ENCODE data around the gene MRPL57. TPM values are rescaled to one million over a fixed set of nuclear protein-coding genes. Genes with fewer than 3 reads are reported as not detected.
A peak's percentile ranks its signal among the peaks of the same experiment; 100 is the strongest.
"Not testable (repeated sequence)": the region's sequence is repeated elsewhere in the genome, so short reads cannot be mapped to it uniquely, and the experiment has no call there.

Gene MRPL57
- total RNA-seq, 2 experiments from 2014 or later = 10.0 to 10.5 TPM

- Histone ChIP-seq H3K27me3 (ENCODE audit: control insufficient read depth in 1 of 2, insufficient read depth in 2 of 2, low read length in 2 of 2) (no peaks in the 10 kb centered on the region), H3K4me1 (ENCODE audit: insufficient read depth, low read length) (peaks cover 5% of the 10 kb centered on the region), H3K9me3 (ENCODE audit: control insufficient read depth in 1 of 2, insufficient read depth in 1 of 2, low read length in 2 of 2) (no peaks in the 10 kb centered on the region), H3K4me3 (ENCODE audit: low read length) (no peak overlapping the region), H3K27ac (ENCODE audit: low read depth in 1 of 2, low read length in 2 of 2) (no peak overlapping the region), H3K36me3 (ENCODE audit: insufficient read depth, low read length) (no peaks in the 10 kb centered on the region)
- H3K4me3 Mint-ChIP-seq = no peak overlapping the region
- H3K4me1 Mint-ChIP-seq (ENCODE audit: low read depth) = peaks cover 16% of the 10 kb centered on the region
- H3K36me3 Mint-ChIP-seq (ENCODE audit: low read depth) = no peaks in the 10 kb centered on the region
- no peak for ATAC-seq (ENCODE audit: poor library complexity)
- H3K27me3 Mint-ChIP-seq = peaks cover 4% of the 10 kb centered on the region
- DNase-seq = peak in 1 of 14 experiments; percentile 40
- POLR2A ChIA-PET = interaction anchor here (0.9 kb wide), 1 partner anchor 41 kb away, joined by 4 read pairs; the partner anchor contains the start of genes MRPL57 and SKA3
- peaks cover 7% of the 10 kb centered on the region for H3K9me3 Mint-ChIP-seq
- TF ChIP-seq, protein P1, sequence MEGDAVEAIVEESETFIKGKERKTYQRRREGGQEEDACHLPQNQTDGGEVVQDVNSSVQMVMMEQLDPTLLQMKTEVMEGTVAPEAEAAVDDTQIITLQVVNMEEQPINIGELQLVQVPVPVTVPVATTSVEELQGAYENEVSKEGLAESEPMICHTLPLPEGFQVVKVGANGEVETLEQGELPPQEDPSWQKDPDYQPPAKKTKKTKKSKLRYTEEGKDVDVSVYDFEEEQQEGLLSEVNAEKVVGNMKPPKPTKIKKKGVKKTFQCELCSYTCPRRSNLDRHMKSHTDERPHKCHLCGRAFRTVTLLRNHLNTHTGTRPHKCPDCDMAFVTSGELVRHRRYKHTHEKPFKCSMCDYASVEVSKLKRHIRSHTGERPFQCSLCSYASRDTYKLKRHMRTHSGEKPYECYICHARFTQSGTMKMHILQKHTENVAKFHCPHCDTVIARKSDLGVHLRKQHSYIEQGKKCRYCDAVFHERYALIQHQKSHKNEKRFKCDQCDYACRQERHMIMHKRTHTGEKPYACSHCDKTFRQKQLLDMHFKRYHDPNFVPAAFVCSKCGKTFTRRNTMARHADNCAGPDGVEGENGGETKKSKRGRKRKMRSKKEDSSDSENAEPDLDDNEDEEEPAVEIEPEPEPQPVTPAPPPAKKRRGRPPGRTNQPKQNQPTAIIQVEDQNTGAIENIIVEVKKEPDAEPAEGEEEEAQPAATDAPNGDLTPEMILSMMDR (IDR thresholded peaks at IDR 0.05) = no peak
- CTCF ChIA-PET = no interaction called here
- intact Hi-C loops (cut with DNase I, micrococcal nuclease) = no loop called here
- H3K27ac Mint-ChIP-seq = no peak overlapping the region
These were observed 42.0 kb downstream of the MRPL57 start for GRCh38 chr13:21218351-21219035.

DNA sequence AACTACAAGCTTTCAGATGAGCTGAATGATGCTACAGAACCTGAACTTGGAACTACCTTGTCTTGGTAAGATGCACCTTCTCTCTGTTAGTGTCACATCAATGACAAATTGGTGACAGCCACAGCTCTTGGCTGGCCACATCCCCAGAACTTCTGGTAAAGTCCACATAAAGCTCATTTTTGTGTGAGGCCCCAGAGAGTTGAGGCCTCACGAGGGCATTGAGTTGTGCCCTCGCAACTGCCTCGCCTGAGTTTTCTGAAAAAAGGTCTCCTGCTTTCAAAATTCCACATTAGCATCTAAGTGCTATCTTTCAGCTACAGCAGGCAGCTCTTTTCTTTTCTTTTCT lies 42.6 kb downstream of the MRPL57 start:
- no peak for DNase-seq
- no peak overlapping the region for H3K27ac Mint-ChIP-seq
- CTCF ChIA-PET = no interaction called here

DNA sequence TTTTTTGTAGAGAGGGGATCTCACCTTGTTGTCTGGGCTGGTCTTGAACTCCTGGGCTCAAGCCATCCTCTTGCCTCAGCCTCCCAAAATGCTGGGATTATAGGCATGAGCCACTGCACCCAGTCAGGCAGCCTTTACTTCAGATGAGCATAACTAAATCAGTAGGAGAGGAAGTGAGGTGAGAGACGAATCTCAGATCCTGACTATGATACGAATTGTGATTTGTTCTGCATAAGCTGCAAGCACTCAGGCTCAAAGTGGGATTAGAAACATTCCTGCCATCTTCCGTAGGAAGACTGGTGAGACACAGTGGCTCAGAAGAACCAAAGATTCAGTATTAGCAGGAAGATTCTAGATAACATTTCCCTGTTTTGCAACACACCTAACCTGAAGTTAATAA lies 43.3 kb downstream of the MRPL57 start:
- DNase-seq; H3K27ac Mint-ChIP-seq; ATAC-seq (ENCODE audit: poor library complexity); H3K4me3 Mint-ChIP-seq; H3K27me3 Mint-ChIP-seq; H3K4me3 ChIP-seq (ENCODE audit: low read length); H3K36me3 ChIP-seq (ENCODE audit: insufficient read depth, low read length); H3K4me1 ChIP-seq (ENCODE audit: insufficient read depth, low read length); intact Hi-C loops (cut with DNase I, micrococcal nuclease); H3K9me3 Mint-ChIP-seq; H3K27me3 ChIP-seq (ENCODE audit: control insufficient read depth in 1 of 2, insufficient read depth in 2 of 2, low read length in 2 of 2); H3K9me3 ChIP-seq (ENCODE audit: control insufficient read depth in 1 of 2, insufficient read depth in 1 of 2, low read length in 2 of 2); CTCF ChIA-PET; H3K27ac ChIP-seq (ENCODE audit: low read depth in 1 of 2, low read length in 2 of 2); H3K36me3 Mint-ChIP-seq (ENCODE audit: low read depth): not testable (repeated sequence)
- H3K4me1 Mint-ChIP-seq (ENCODE audit: low read depth) = peaks cover 16% of the 10 kb centered on the region
- POLR2A ChIA-PET = interaction anchor here (0.9 kb wide), 1 partner anchor 43 kb away, joined by 6 read pairs; the partner anchor contains the start of genes MRPL57 and SKA3

More for the DNA sequence above, 42.6 kb downstream of the MRPL57 start:
- TF ChIP-seq, protein P1 (IDR thresholded peaks at IDR 0.05) = no peak
- H3K4me1 ChIP-seq (ENCODE audit: insufficient read depth, low read length) = peaks cover 5% of the 10 kb centered on the region
- Mint-ChIP-seq H3K4me1 (ENCODE audit: low read depth) (peaks cover 16% of the 10 kb centered on the region), H3K36me3 (ENCODE audit: low read depth) (no peaks in the 10 kb centered on the region), H3K9me3 (peaks cover 7% of the 10 kb centered on the region), H3K4me3 (no peak overlapping the region), H3K27me3 (no peaks in the 10 kb centered on the region)
- no peak overlapping the region for H3K4me3 ChIP-seq (ENCODE audit: low read length)
- no peak for ATAC-seq (ENCODE audit: poor library complexity)
- H3K27ac ChIP-seq (ENCODE audit: low read depth in 1 of 2, low read length in 2 of 2) = no peak overlapping the region
- H3K36me3 ChIP-seq (ENCODE audit: insufficient read depth, low read length) = no peaks in the 10 kb centered on the region
- intact Hi-C loops (cut with DNase I, micrococcal nuclease) = no loop called here
- H3K27me3 ChIP-seq (ENCODE audit: control insufficient read depth in 1 of 2, insufficient read depth in 2 of 2, low read length in 2 of 2) = no peaks in the 10 kb centered on the region
- no peaks in the 10 kb centered on the region for H3K9me3 ChIP-seq (ENCODE audit: control insufficient read depth in 1 of 2, insufficient read depth in 1 of 2, low read length in 2 of 2)
- POLR2A ChIA-PET = no interaction called here

- Mint-ChIP-seq H3K27ac (no peak overlapping the region), H3K9me3 (peaks cover 7% of the 10 kb centered on the region), H3K36me3 (ENCODE audit: low read depth) (no peaks in the 10 kb centered on the region), H3K4me3 (no peak overlapping the region), H3K4me1 (ENCODE audit: low read depth) (peaks cover 16% of the 10 kb centered on the region), H3K27me3 (no peaks in the 10 kb centered on the region)
- Histone ChIP-seq H3K9me3 (ENCODE audit: control insufficient read depth in 1 of 2, insufficient read depth in 1 of 2, low read length in 2 of 2) (no peaks in the 10 kb centered on the region), H3K27me3 (ENCODE audit: control insufficient read depth in 1 of 2, insufficient read depth in 2 of 2, low read length in 2 of 2) (no peaks in the 10 kb centered on the region), H3K27ac (ENCODE audit: low read depth in 1 of 2, low read length in 2 of 2) (no peak overlapping the region), H3K36me3 (ENCODE audit: insufficient read depth, low read length) (no peaks in the 10 kb centered on the region), H3K4me3 (ENCODE audit: low read length) (no peak overlapping the region), H3K4me1 (ENCODE audit: insufficient read depth, low read length) (peaks cover 5% of the 10 kb centered on the region)
- DNase-seq (no peak), ATAC-seq (ENCODE audit: poor library complexity) (no peak)
- CTCF ChIA-PET = no interaction called here
- intact Hi-C loops (cut with DNase I, micrococcal nuclease) = no loop called here
- TF ChIP-seq, protein P1 (IDR thresholded peaks at IDR 0.05) = no peak
- POLR2A ChIA-PET = no interaction called here
These were observed 44.8 kb downstream of the MRPL57 start for GRCh38 chr13:21221268-21221667.

All from CD4-positive, alpha-beta T cell (primary cell).